Measurements from ENCODE around the gene TLL2.

DNA sequence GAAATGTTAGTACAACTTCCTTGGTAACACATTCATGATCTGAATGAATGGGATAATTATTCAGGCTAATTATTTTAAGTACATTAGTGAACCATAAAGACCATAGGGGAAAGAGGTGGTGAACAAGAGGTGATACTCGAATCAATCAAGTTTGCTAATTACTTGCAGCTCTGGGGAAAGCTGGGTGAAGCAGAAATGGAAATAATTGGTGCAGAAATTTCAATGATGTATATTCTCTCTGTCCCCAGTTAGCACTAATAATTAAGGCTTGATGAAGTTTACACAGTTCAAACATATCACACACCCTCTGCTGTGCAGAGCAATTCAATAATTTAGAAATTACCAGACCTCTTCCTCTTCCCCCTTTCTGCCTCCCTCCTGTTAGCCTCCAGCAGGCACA lies 105.5 kb downstream of the TLL2 start:
- TF ChIP-seq, protein P1, sequence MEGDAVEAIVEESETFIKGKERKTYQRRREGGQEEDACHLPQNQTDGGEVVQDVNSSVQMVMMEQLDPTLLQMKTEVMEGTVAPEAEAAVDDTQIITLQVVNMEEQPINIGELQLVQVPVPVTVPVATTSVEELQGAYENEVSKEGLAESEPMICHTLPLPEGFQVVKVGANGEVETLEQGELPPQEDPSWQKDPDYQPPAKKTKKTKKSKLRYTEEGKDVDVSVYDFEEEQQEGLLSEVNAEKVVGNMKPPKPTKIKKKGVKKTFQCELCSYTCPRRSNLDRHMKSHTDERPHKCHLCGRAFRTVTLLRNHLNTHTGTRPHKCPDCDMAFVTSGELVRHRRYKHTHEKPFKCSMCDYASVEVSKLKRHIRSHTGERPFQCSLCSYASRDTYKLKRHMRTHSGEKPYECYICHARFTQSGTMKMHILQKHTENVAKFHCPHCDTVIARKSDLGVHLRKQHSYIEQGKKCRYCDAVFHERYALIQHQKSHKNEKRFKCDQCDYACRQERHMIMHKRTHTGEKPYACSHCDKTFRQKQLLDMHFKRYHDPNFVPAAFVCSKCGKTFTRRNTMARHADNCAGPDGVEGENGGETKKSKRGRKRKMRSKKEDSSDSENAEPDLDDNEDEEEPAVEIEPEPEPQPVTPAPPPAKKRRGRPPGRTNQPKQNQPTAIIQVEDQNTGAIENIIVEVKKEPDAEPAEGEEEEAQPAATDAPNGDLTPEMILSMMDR (IDR thresholded peaks at IDR 0.05), result no peak
- no peak for TF ChIP-seq POLR2A (IDR thresholded peaks at IDR 0.05)

All from esophagus squamous epithelium (tissue), 4 donors.